HFFc6 (cell line): ENCODE measurements around the gene NTSR1. TPM values are rescaled to one million over a fixed set of nuclear protein-coding genes. Genes with fewer than 3 reads are reported as not detected.

Experiments used
- DNase-seq: peaks from one replicate; pipeline ENCODE4 v3.0.0-alpha.2; 2018
- H3K27ac Mint-ChIP-seq: 2 replicates; pipeline ENCODE4 v1.8.0; 2020; ENCODE audit warnings: mild to moderate bottlenecking, mixed read lengths
- H3K27me3 Mint-ChIP-seq: 2 replicates; pipeline ENCODE4 v1.8.0; 2021; ENCODE audit warnings: mild to moderate bottlenecking, moderate library complexity, mixed read lengths; ENCODE audit not compliant: insufficient read depth
- H3K36me3 Mint-ChIP-seq: 2 replicates; pipeline ENCODE4 v1.8.0; 2021; ENCODE audit warnings: low read depth, mixed read lengths
- H3K4me1 Mint-ChIP-seq: 2 replicates; pipeline ENCODE4 v1.8.0; 2020; ENCODE audit warnings: low read depth, mixed read lengths
- H3K4me3 Mint-ChIP-seq: 2 replicates; pipeline ENCODE4 v1.8.0; 2020; ENCODE audit warnings: mild to moderate bottlenecking, moderate library complexity, mixed read lengths
- H3K9me3 Mint-ChIP-seq: 2 replicates; pipeline ENCODE4 v1.8.0; 2020; ENCODE audit warnings: mild to moderate bottlenecking, mixed read lengths
- total RNA-seq, 6 experiments: library from RNA; stranded (reverse); fragmentation: NEBNext Ultra II Directional; extraction: Animal tissue kit (Norgen Biotek cat#: 25700); gene quantifications; 2 replicates in 1 of 6; 3 replicates in 5 of 6; pipeline ENCODE4 v1.2.3, GENCODE V29; 2021
- TF ChIP-seq, protein P1 (sequence below): fragments of 200-600 bp; sonication (generic); IDR thresholded peaks from 2 replicates; pipeline ENCODE4 v1.5.0; 2021; ENCODE audit warnings: antibody characterized with exemption, mild to moderate bottlenecking

The NTSR1 gene
- total RNA-seq, 6 experiments from 2014 or later: 3.1 to 6.5 (median 5.6) TPM

DNA sequence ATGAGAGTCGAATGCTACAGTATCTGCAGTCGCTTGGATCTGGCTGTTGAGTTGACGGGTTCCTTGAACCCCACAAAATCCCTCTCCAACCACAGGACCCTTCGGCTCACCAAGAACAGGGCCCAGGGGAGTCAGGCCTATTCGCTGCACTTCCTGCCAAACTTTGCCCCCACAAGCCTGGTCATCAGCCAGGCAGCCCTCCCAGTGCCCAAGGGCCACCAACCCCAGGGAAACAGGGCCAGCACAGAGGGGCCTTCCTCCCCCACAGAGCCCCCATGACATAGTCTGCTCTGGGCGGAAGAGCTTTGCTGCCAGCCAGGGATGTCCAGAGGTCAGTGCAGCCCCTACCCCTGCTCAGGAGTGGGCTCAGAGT, 53.1 kb downstream of the NTSR1 start:
- Mint-ChIP-seq H3K36me3 (no peaks in the 10 kb centered on the region), H3K27me3 (peaks cover 9% of the 10 kb centered on the region), H3K27ac (no peak overlapping the region), H3K4me3 (no peak overlapping the region), H3K4me1 (peaks cover 5% of the 10 kb centered on the region; the same call in 1 of the 2 replicates), H3K9me3 (no peaks in the 10 kb centered on the region)
- DNase-seq: no peak
- TF ChIP-seq, protein P1, sequence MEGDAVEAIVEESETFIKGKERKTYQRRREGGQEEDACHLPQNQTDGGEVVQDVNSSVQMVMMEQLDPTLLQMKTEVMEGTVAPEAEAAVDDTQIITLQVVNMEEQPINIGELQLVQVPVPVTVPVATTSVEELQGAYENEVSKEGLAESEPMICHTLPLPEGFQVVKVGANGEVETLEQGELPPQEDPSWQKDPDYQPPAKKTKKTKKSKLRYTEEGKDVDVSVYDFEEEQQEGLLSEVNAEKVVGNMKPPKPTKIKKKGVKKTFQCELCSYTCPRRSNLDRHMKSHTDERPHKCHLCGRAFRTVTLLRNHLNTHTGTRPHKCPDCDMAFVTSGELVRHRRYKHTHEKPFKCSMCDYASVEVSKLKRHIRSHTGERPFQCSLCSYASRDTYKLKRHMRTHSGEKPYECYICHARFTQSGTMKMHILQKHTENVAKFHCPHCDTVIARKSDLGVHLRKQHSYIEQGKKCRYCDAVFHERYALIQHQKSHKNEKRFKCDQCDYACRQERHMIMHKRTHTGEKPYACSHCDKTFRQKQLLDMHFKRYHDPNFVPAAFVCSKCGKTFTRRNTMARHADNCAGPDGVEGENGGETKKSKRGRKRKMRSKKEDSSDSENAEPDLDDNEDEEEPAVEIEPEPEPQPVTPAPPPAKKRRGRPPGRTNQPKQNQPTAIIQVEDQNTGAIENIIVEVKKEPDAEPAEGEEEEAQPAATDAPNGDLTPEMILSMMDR: no peak

DNA sequence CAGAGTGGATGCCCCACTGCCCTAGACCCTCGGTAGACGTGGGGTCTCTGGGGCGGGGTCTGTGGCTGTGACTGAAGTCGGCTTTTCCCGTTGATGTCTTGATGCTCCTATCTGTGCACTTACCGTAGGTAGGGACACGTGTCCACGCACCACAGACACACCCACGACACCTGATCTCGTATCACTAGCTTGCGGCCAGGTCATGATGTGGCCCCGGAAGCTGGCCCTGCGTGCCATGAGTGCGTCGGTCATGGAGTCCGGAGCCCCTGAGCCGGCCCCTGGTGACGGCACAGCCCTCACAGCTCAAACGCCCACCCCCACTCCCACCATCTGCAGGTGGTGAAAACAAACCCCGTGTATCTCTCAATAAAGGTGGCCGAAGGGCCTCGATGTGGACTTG, 53.7 kb downstream of the NTSR1 start:
- H3K27ac Mint-ChIP-seq: no peak overlapping the region
- no peaks in the 10 kb centered on the region for H3K9me3 Mint-ChIP-seq
- no peak overlapping the region for H3K4me3 Mint-ChIP-seq
- DNase-seq: no peak
- peaks cover 6% of the 10 kb centered on the region; the same call in 1 of the 2 replicates for H3K4me1 Mint-ChIP-seq
- H3K27me3 Mint-ChIP-seq: peaks cover 13% of the 10 kb centered on the region
- no peaks in the 10 kb centered on the region for H3K36me3 Mint-ChIP-seq
- TF ChIP-seq, protein P1: no peak

DNA sequence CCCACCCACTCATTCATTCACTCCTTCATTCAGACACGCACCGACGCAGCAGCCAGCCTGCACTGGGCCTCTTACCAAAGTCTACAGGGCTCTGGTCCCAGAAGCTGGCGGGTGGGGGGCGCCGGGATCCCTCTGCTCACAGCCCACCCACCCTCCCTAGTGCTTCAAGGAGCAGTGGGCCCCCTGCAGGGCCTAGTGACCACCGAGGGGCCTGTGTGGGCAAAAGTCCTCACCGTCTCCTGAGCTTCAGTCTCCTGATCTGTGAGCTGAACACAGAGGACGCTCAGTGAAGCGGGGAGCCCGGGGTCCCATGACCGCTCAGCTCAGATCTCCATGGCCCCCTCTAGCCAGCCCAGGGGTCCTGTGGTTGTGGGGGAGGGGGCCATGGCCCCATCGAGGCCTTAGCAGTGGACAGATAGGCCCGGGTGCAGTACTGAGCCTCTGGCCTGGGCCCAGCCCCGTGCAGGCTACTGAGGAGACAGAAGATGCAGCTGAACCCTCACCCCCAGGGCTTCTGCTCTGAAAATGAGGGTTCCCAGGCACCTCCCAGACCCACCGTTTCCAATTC, 54.2 kb downstream of the NTSR1 start:
- no peak overlapping the region for H3K4me3 Mint-ChIP-seq
- peaks cover 6% of the 10 kb centered on the region; the same call in 1 of the 2 replicates for H3K4me1 Mint-ChIP-seq
- TF ChIP-seq, protein P1: no peak
- no peaks in the 10 kb centered on the region for H3K9me3 Mint-ChIP-seq
- no peaks in the 10 kb centered on the region for H3K36me3 Mint-ChIP-seq
- DNase-seq: no peak
- H3K27me3 Mint-ChIP-seq: peaks cover 14% of the 10 kb centered on the region
- no peak overlapping the region for H3K27ac Mint-ChIP-seq

DNA sequence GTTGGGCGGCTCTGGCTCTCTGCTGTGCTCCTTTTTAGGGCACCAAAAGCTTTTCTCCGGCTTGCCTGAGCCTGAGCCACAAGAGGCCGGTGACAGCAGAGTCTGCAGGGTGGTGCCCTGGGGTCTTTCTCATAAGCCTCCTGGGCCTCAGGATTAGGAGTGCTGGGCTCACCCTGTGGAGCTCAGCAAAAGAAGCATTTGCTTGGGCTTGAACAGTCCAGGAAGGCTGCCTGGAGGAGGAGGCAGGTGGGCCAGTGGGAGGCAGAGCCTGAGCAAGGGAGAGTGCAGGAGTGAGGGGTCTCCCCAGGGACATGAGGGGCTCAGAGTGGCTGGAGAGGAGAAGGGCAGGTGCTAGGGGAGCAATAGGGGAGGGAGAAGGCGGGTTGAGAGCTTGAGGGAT, 54.8 kb downstream of the NTSR1 start:
- TF ChIP-seq, protein P1: no peak
- H3K9me3 Mint-ChIP-seq: no peaks in the 10 kb centered on the region
- no peak for DNase-seq
- H3K36me3 Mint-ChIP-seq: no peaks in the 10 kb centered on the region
- peaks cover 11% of the 10 kb centered on the region for H3K4me1 Mint-ChIP-seq
- peaks cover 17% of the 10 kb centered on the region for H3K27me3 Mint-ChIP-seq
- no peak overlapping the region for H3K4me3 Mint-ChIP-seq
- no peak overlapping the region for H3K27ac Mint-ChIP-seq

- peaks cover 17% of the 10 kb centered on the region for H3K27me3 Mint-ChIP-seq
- TF ChIP-seq, protein P1: no peak
- H3K4me3 Mint-ChIP-seq: no peak overlapping the region
- no peaks in the 10 kb centered on the region for H3K9me3 Mint-ChIP-seq
- DNase-seq: no peak
- H3K27ac Mint-ChIP-seq: no peak overlapping the region
- H3K4me1 Mint-ChIP-seq: peaks cover 20% of the 10 kb centered on the region
- H3K36me3 Mint-ChIP-seq: no peaks in the 10 kb centered on the region
Measured at GRCh38 chr20:62764156-62764935, 55.7 kb downstream of the NTSR1 start.
